ENCODE data around the gene TENT5C. TPM values are rescaled to one million over a fixed set of nuclear protein-coding genes. Genes with fewer than 3 reads are reported as not detected.

The TENT5C gene
- total RNA-seq, 4 donors from 2014 or later, result 2.7 to 5.0 (median 3.4) TPM

DNA sequence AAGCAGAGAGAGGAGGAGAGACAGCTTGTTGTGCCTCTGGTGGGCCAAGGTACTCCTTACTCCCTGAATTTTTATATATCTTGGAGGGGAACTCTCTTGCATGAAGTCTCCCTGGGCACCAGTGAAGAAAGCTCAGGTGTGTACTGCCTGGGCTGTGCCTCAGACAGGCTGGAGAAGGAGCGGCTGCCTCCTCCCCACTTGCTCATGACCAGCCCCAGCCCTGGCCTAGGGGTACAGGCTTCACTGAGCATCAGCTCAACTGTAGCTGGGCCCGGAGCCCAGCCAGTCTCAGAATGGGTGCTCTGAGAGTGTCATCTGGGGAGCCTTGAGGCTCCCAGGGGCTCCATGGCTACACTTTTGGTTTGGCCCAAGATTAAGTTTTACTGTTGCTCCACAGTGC lies 44.8 kb upstream of the TENT5C start:
- Histone ChIP-seq H3K27me3 (no peaks in the 10 kb centered on the region), H3K9me3 (no peaks in the 10 kb centered on the region), H3K27ac (no peak overlapping the region), H3K36me3 (no peaks in the 10 kb centered on the region), H3K4me3 (no peak overlapping the region), H3K4me1 (no peaks in the 10 kb centered on the region)
- peak in 1 of 2 donors; percentile 53 for DNase-seq (ENCODE audit: low spot score in 2 of 2)
- no peak for TF ChIP-seq POLR2A (IDR thresholded peaks at IDR 0.05)
- TF ChIP-seq EP300 (IDR thresholded peaks at IDR 0.05), result no peak
- TF ChIP-seq, protein P1, sequence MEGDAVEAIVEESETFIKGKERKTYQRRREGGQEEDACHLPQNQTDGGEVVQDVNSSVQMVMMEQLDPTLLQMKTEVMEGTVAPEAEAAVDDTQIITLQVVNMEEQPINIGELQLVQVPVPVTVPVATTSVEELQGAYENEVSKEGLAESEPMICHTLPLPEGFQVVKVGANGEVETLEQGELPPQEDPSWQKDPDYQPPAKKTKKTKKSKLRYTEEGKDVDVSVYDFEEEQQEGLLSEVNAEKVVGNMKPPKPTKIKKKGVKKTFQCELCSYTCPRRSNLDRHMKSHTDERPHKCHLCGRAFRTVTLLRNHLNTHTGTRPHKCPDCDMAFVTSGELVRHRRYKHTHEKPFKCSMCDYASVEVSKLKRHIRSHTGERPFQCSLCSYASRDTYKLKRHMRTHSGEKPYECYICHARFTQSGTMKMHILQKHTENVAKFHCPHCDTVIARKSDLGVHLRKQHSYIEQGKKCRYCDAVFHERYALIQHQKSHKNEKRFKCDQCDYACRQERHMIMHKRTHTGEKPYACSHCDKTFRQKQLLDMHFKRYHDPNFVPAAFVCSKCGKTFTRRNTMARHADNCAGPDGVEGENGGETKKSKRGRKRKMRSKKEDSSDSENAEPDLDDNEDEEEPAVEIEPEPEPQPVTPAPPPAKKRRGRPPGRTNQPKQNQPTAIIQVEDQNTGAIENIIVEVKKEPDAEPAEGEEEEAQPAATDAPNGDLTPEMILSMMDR (IDR thresholded peaks at IDR 0.05), result no peak
- TF ChIP-seq POLR2AphosphoS5 (IDR thresholded peaks at IDR 0.05), result no peak
- 100% methylated on average over 2 of the region's 2 CpGs for WGBS

DNA sequence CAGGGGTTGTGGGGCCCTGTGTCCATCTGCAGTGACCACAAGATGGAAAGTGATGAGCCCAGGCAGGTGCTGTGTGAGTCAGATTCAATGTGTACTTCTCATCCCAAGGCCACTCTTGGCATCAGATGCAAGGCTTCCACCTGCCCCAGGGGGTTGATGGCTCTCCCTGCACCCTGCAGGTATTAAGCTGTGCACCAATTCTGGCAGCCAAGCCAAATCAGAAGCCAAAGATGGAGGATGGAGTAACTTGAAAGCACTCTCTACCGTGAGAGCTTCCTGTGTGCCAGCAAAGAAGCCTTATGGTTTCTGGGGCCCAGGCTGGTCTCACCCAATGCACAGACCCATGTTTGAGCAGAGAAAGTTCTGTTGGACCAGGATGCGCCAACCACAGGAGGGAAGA lies 44.3 kb upstream of the TENT5C start:
- no peaks in the 10 kb centered on the region for H3K36me3 ChIP-seq
- no peak overlapping the region for H3K27ac ChIP-seq
- TF ChIP-seq, protein P1 (IDR thresholded peaks at IDR 0.05), result no peak
- DNase-seq (ENCODE audit: low spot score in 2 of 2), result peak in 1 of 2 donors; percentile 31
- no peaks in the 10 kb centered on the region for H3K27me3 ChIP-seq
- H3K4me3 ChIP-seq, result no peak overlapping the region
- WGBS, result 95% methylated on average over 2 of the region's 2 CpGs
- H3K9me3 ChIP-seq, result no peaks in the 10 kb centered on the region
- H3K4me1 ChIP-seq, result no peaks in the 10 kb centered on the region

DNA sequence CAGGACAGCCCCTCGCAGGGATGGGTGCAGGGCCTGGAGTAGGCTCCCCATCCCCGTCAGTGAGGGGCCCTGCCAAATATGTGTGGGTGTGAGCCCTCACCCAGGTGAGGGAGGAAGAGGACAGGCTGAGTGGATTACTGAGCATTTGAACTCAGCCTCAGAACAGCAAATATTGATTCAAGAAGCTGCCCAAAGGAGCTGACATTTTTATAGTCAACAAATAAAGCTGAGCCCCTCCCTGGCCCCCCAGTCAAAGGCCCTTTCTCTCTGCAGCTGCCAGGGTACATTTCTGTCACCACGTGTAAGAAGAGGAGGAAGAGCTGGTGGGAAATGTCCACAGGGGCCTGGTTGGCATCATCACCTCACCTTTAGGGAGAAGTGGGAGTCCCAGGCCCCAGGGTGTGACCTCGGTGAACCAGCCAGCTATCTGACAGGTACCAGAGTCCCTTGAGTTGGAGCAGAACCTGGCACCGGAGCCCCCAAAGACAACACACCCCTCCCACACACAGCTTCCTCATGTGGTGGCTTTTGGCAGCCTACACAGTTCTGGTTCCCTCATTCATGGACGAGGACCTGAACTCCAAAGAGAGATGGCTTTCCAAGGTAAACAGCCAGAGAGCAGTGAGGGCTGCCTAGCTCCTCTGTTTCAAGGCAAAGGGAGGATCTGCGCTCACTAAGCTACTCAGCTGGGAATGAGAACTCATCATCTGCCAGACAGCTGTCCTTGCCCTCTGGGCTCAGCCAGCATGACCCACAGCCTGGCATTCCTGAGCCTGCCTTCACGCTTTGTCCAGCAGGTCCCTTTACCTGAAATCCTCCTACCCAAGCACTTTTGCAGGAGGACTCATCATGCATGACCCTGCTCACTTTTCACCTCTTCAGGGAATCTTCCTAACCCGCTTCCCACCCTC lies 43.0 kb upstream of the TENT5C start:
- DNase-seq (ENCODE audit: low spot score in 2 of 2), result peak; percentile 48 to 69
- TF ChIP-seq POLR2A (IDR thresholded peaks at IDR 0.05) (no peak), POLR2AphosphoS5 (IDR thresholded peaks at IDR 0.05) (no peak)
- TF ChIP-seq, protein P1 (IDR thresholded peaks at IDR 0.05), result no peak
- Histone ChIP-seq H3K4me1 (no peaks in the 10 kb centered on the region), H3K4me3 (no peak overlapping the region), H3K36me3 (no peaks in the 10 kb centered on the region), H3K9me3 (no peaks in the 10 kb centered on the region), H3K27me3 (no peaks in the 10 kb centered on the region), H3K27ac (no peak overlapping the region)
- WGBS, result 76% methylated on average over 7 of the region's 9 CpGs

DNA sequence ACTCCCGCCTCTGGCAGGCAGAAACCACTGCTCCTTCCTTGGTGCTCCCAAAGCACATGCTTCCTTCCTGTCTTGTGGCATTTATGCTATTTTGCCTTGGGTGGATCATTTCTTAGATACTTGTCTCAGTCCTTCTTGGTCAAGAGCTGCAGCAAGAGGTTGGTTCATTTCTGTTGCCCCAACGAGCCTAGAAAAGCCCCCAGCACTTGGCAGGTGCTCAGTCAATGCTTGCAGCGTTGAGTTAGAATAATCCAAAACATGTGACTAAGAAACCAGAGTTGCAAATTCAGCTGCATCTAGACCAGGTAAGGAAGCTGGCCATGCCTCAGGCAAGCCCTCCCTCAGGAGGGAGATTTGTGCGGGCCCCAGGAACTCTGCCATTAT lies 42.4 kb upstream of the TENT5C start:
- no peak overlapping the region for H3K27ac ChIP-seq
- H3K4me3 ChIP-seq, result no peak overlapping the region
- no peaks in the 10 kb centered on the region for H3K27me3 ChIP-seq
- no peaks in the 10 kb centered on the region for H3K4me1 ChIP-seq
- H3K36me3 ChIP-seq, result no peaks in the 10 kb centered on the region
- WGBS, result 82% methylated on average over 4 of the region's 4 CpGs
- TF ChIP-seq POLR2A (IDR thresholded peaks at IDR 0.05) (no peak), EP300 (IDR thresholded peaks at IDR 0.05) (no peak), POLR2AphosphoS5 (IDR thresholded peaks at IDR 0.05) (no peak)
- TF ChIP-seq, protein P1 (IDR thresholded peaks at IDR 0.05), result no peak
- no peaks in the 10 kb centered on the region for H3K9me3 ChIP-seq
- DNase-seq (ENCODE audit: low spot score in 2 of 2), result no peak

DNA sequence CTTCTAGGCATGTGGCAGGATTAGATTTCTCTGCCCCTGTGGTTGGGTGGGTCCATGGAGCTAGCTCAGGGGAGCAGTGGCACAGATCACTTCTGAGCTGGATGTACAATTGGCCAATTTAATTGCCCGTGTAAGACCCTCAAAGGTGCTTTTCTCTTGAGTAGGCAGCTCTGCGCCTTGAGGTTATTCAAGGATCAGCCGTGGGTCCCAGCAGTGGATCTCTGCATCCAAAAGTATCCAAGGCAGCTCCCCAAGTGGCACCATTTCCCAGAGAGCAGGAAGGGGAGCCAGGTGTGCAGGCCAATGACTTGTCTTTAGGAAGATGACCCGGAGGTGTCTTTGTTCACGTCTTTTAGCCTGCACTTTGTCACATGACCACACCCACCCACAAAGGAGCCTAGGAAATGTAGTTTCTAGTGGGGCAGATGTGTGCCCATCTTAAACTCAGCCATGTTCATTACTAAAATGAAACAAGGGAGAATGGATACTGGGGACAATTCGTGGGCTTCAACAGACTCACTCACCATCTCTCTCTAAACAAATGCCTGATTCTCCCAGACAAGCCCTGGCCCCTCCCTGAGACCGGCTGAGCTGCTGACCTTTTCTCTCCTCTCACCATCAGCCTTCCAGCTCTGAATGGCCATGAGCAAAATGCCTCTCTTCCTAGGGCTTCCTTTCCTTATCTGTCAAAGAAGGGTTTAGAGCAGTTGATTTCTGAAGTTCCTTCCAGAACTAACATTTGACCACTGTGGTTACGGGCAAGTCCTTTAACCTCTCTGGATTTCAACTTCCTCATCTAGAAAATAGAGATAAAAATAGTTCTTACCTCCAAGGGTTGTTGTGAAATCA lies 41.4 kb upstream of the TENT5C start:
- H3K27ac ChIP-seq, result no peak overlapping the region
- DNase-seq (ENCODE audit: low spot score in 2 of 2), result peak in 1 of 2 donors; percentile 49
- TF ChIP-seq POLR2A (IDR thresholded peaks at IDR 0.05), result no peak
- TF ChIP-seq EP300 (IDR thresholded peaks at IDR 0.05), result no peak
- no peak for TF ChIP-seq POLR2AphosphoS5 (IDR thresholded peaks at IDR 0.05)
- H3K9me3 ChIP-seq, result no peaks in the 10 kb centered on the region
- H3K4me1 ChIP-seq, result peaks cover 2% of the 10 kb centered on the region
- no peak overlapping the region for H3K4me3 ChIP-seq
- no peaks in the 10 kb centered on the region for H3K36me3 ChIP-seq
- no peaks in the 10 kb centered on the region for H3K27me3 ChIP-seq
- 84% methylated on average over 8 of the region's 8 CpGs for WGBS

Measured in suprapubic skin (tissue), 4 donors.